Smooth muscle cell of the umbilical artery (primary cell): ENCODE results near the gene DNAJB1. TPM values are rescaled to one million over a fixed set of nuclear protein-coding genes. Genes with fewer than 3 reads are reported as not detected.

ENCODE experiments used
- total RNA-seq: library from RNA; depleted of rRNA; stranded (reverse); fragments of >200 nt; gene quantifications from 2 replicates; pipeline ENCODE4 v1.2.3, GENCODE V29; 2014

The DNAJB1 gene
- 51.9 and 53.4 TPM in 2 replicates for total RNA-seq

GRCh38 chr19:14517840-14518505 is at the start of gene DNAJB1:
TSS of gene DNAJB1 (minus strand) at chr19:14518397. CDS start at chr19:14518349, 48 bp downstream.

DNA sequence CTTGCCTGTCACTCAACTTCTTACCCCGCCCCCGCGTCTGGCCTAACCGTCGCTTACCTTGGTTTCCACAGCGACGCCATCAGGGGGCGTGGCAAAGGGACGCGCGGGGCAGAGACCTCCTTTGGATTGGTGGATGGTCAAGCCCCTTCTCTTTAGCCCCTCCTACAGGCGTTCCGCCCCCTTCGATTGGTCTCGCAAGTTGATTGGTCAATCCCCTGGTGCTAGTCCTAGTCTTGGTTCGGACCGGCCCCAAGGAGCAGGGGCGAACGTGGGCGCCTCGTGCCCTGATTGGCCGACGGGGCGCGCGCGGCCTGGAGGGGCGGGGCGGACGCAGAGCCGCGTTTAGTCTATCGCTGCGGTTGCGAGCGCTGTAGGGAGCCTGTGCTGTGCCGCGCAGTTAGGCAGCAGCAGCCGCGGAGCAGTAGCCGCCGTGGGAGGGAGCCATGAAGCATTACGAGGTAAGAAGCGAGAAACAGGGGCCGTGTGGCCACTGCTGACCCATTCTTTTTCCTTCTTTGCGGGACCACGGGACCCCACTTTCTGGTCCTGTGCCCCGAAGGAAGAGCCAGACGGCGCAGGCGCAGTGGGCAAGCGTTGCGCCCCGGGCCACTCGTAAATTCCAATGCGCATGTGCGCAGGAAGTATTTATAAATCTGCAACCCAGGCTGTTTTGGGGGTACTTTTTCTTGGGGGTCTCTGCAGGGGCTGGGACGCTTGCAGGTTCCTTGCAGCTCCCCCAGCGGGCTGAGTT is 11.2 kb upstream of the DNAJB1 start, which contains the start of gene TECR:
TECR (plus strand) TSS at position 341 of the 751 bp plus-strand sequence; CDS start at position 444, 103 bp downstream.

DNA sequence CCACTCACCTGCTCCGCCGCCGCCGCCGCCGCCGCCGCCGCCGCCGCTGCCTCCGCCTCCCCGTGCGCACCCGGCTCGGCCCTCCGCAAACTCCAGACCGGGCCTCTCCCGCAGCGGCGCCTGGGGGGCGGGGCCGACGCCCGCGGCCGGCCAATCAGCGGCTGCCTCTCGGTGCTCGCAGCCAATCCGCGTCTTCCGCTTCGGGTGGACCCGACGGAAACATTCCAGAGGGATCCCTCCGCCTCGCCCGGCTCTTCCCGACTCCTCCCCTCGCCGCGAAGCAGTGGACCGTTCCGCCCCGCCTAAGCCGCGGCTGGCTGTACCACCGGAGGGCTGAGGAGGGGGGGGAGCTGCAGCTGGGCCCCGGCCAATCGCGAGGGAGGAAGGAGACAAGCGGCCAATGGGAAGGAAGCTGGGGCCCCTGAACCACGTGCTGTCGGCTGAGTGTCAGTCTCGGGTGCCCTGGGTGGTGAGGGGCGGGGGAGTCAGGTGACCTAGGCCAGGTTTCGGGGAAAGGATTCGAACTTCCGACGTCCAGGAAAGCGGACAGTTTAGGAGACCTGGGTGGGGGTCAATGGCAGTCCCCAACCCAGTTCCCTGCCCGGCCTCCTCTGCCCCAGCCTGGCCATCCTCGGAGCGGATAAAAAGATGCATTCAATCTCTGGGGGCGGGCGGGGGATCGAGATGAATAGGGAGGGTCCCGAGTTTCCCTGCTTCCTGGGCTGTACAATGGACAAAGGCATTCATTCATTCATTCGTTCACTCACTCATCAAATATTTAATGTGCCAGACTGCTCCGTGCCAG is 22.0 kb downstream of the DNAJB1 start, which contains the start of gene GIPC1:
GIPC1 (minus strand) TSS at position 99 of the 805 bp plus-strand sequence. CDS start 13,151 bp downstream, outside the sequence.

DNA sequence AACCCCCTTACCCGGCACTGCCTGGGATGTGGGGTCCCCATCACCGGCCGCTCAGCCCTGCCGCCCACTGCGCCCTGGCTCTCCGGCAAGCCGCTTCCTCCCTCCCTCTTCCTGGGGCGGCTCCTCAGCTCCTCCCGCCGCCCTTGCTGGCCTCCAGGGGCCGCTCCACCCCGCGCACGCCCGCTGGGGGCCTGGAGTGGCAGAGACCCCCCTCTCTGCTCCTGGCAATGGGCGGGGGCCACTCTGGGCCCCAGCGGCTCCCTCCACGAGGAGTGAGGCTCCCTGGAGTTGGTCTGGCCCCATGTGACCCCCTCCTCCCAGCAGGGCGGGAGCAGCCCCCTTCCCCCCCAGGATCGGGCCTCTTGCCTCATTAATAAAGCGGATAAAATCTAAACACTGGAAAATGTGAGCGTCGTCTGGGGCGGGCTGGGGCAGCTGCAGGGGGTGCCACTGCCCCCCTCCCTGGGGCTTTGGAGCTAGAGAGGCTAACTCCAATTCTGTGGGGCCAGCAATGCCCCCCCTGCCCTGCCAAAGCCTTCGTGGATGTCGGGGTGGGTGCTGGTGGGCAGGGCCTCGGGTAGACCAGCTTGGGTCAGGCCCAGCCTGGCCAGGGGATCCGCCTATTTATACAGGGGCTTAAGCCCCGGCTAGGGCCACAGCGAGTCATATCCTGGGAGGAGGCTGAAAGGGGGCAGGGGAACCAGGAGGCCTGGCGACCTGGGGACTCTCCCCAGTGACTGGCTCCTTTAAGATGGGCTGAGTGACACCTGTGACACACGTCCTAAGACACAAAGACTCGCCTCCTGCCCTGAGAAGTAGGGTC is 42.7 kb downstream of the DNAJB1 start, which contains the start of gene PTGER1:
PTGER1 (minus strand) TSS at position 104 of the 823 bp plus-strand sequence. CDS start 1,034 bp downstream, outside the sequence.

Other genes with a start within 250 kb of the DNAJB1 start
- gene ADGRE5, start 137.0 kb downstream of the DNAJB1 start, total RNA-seq: 10.4 and 37.4 TPM in 2 replicates
- 30.0 and 43.6 TPM in 2 replicates for gene DDX39A, start 99.1 kb downstream of the DNAJB1 start, total RNA-seq
- gene PKN1, start 85.1 kb downstream of the DNAJB1 start, total RNA-seq: 123 and 166 TPM in 2 replicates
- 1.2 and 5.6 TPM in 2 replicates for gene PTGER1, start 43.0 kb downstream of the DNAJB1 start, total RNA-seq
- 116 and 159 TPM in 2 replicates for gene GIPC1, start 22.3 kb downstream of the DNAJB1 start, total RNA-seq
- 14.6 and 21.3 TPM in 2 replicates for gene TECR, start 11.2 kb upstream of the DNAJB1 start, total RNA-seq
- 97.1 and 216 TPM in 2 replicates for gene NDUFB7, start 53.7 kb upstream of the DNAJB1 start, total RNA-seq
- not detected in 2 replicates for gene CLEC17A, start 64.7 kb upstream of the DNAJB1 start, total RNA-seq
- not detected in 2 replicates for gene ADGRE3, start 156.4 kb upstream of the DNAJB1 start, total RNA-seq
- gene ZNF333, start 171.7 kb upstream of the DNAJB1 start, total RNA-seq: 20.2 and 41.9 TPM in 2 replicates